T-helper 17 cell (primary cell): ENCODE results near the gene HACE1. TPM values are rescaled to one million over a fixed set of nuclear protein-coding genes. Genes with fewer than 3 reads are reported as not detected.
"Not testable (repeated sequence)": the region's sequence is repeated elsewhere in the genome, so short reads cannot be mapped to it uniquely, and the experiment has no call there.

ENCODE experiments used
- ATAC-seq: fragments of 150-1000 bp; cut with Tn5 transposase; 2 replicates; pipeline ENCODE4 v1.10.0; 2021; ENCODE audit warnings: mild to moderate bottlenecking, moderate library complexity
- DNase-seq, 3 donors: peaks; one replicate each; pipeline versions ENCODE4 v3.0.0 to v3.0.0-alpha.2; 2020 to 2021
- H3K9me3 ChIP-seq: one replicate; pipeline ENCODE4 v1.7.0; 2013; ENCODE audit warnings: low read length, mild to moderate bottlenecking; ENCODE audit not compliant: control insufficient read depth, poor library complexity, severe bottlenecking
- H3K27ac Mint-ChIP-seq: one replicate; pipeline ENCODE4 v1.8.0; 2022; ENCODE audit warnings: mild to moderate bottlenecking, moderate library complexity, mixed read lengths
- H3K27me3 Mint-ChIP-seq: one replicate; pipeline ENCODE4 v1.8.0; 2022; ENCODE audit warnings: mixed read lengths
- H3K36me3 Mint-ChIP-seq: one replicate; pipeline ENCODE4 v1.8.0; 2022; ENCODE audit warnings: low read depth, mixed read lengths
- H3K4me1 Mint-ChIP-seq: one replicate; pipeline ENCODE4 v1.8.0; 2022; ENCODE audit warnings: mild to moderate bottlenecking, mixed read lengths
- H3K4me3 Mint-ChIP-seq: one replicate; pipeline ENCODE4 v1.8.0; 2022; ENCODE audit warnings: mild to moderate bottlenecking, moderate library complexity, mixed read lengths
- total RNA-seq, 4 donors: library from RNA in 2 of 4; stranded (reverse) in 2 of 4; gene quantifications; one replicate each; pipeline ENCODE4 v1.2.3 and lab custom pipeline; 2022 to 2026

Gene HACE1
- total RNA-seq, 2 donors from 2014 or later = 9.9 to 11.0 TPM

GRCh38 chr6:104860221-104860620 lies 502 bp upstream of the HACE1 start:
- no peaks in the 10 kb centered on the region for H3K36me3 Mint-ChIP-seq
- H3K9me3 ChIP-seq = no peaks in the 10 kb centered on the region
- H3K4me3 Mint-ChIP-seq = peak overlapping the region; percentile 90
- DNase-seq = no peak
- H3K4me1 Mint-ChIP-seq = peaks cover 16% of the 10 kb centered on the region
- no peak overlapping the region for H3K27ac Mint-ChIP-seq
- no peak for ATAC-seq
- peaks cover 18% of the 10 kb centered on the region for H3K27me3 Mint-ChIP-seq

GRCh38 chr6:104858642-104859041 lies 1.1 kb downstream of the HACE1 start:
- DNase-seq = no peak
- Mint-ChIP-seq H3K27ac (peak overlapping the region; percentile 63), H3K4me1 (peaks cover 16% of the 10 kb centered on the region), H3K4me3 (peak overlapping the region; percentile 90), H3K36me3 (no peaks in the 10 kb centered on the region), H3K27me3 (peaks cover 4% of the 10 kb centered on the region)
- no peak for ATAC-seq
- no peaks in the 10 kb centered on the region for H3K9me3 ChIP-seq

GRCh38 chr6:104855507-104855906 lies 4.2 kb downstream of the HACE1 start:
- H3K9me3 ChIP-seq = no peaks in the 10 kb centered on the region
- Mint-ChIP-seq H3K4me1 (peaks cover 16% of the 10 kb centered on the region), H3K4me3 (no peak overlapping the region), H3K36me3 (peaks cover 3% of the 10 kb centered on the region), H3K27me3 (no peaks in the 10 kb centered on the region), H3K27ac (no peak overlapping the region)
- ATAC-seq (no peak), DNase-seq (no peak)

- H3K9me3 ChIP-seq, H3K36me3 Mint-ChIP-seq, DNase-seq, H3K4me3 Mint-ChIP-seq, ATAC-seq, H3K27ac Mint-ChIP-seq, H3K4me1 Mint-ChIP-seq, H3K27me3 Mint-ChIP-seq: not testable (repeated sequence)
These were observed 12.0 kb downstream of the HACE1 start for GRCh38 chr6:104847721-104848120.

- no peak overlapping the region for H3K27ac Mint-ChIP-seq
- H3K9me3 ChIP-seq = no peaks in the 10 kb centered on the region
- no peak overlapping the region for H3K4me3 Mint-ChIP-seq
- H3K27me3 Mint-ChIP-seq = no peaks in the 10 kb centered on the region
- DNase-seq (no peak), ATAC-seq (no peak)
- H3K4me1 Mint-ChIP-seq = no peaks in the 10 kb centered on the region
- H3K36me3 Mint-ChIP-seq = peaks cover 4% of the 10 kb centered on the region
These were observed 16.5 kb downstream of the HACE1 start for GRCh38 chr6:104843229-104843628.

- Mint-ChIP-seq H3K36me3 (peaks cover 9% of the 10 kb centered on the region), H3K4me1 (peaks cover 6% of the 10 kb centered on the region)
- no peak for ATAC-seq
These were observed 22.6 kb downstream of the HACE1 start for GRCh38 chr6:104837158-104837557.

GRCh38 chr6:104836479-104837020 lies 23.2 kb downstream of the HACE1 start:
- not testable (repeated sequence) for H3K4me1 Mint-ChIP-seq, H3K27ac Mint-ChIP-seq, H3K4me3 Mint-ChIP-seq, H3K27me3 Mint-ChIP-seq, H3K36me3 Mint-ChIP-seq, ATAC-seq, H3K9me3 ChIP-seq, DNase-seq

More at GRCh38 chr6:104837158-104837557, 22.6 kb downstream of the HACE1 start:
- Mint-ChIP-seq H3K27ac (no peak overlapping the region), H3K27me3 (no peaks in the 10 kb centered on the region), H3K4me3 (no peak overlapping the region)
- H3K9me3 ChIP-seq = no peaks in the 10 kb centered on the region
- DNase-seq = no peak

GRCh38 chr6:104835782-104836181 lies 23.9 kb downstream of the HACE1 start:
- Mint-ChIP-seq H3K4me1 (peaks cover 6% of the 10 kb centered on the region), H3K36me3 (peaks cover 9% of the 10 kb centered on the region), H3K27me3 (no peaks in the 10 kb centered on the region), H3K4me3 (no peak overlapping the region), H3K27ac (no peak overlapping the region)
- DNase-seq (no peak), ATAC-seq (no peak)
- H3K9me3 ChIP-seq = no peaks in the 10 kb centered on the region

GRCh38 chr6:104829183-104829958 lies 30.3 kb downstream of the HACE1 start:
- no peaks in the 10 kb centered on the region for H3K9me3 ChIP-seq
- no peak overlapping the region for H3K27ac Mint-ChIP-seq
- H3K4me1 Mint-ChIP-seq = peaks cover 8% of the 10 kb centered on the region
- no peaks in the 10 kb centered on the region for H3K27me3 Mint-ChIP-seq
- H3K36me3 Mint-ChIP-seq = peaks cover 3% of the 10 kb centered on the region
- DNase-seq (no peak), ATAC-seq (no peak)
- no peak overlapping the region for H3K4me3 Mint-ChIP-seq

GRCh38 chr6:104828478-104828877 lies 31.2 kb downstream of the HACE1 start:
- no peaks in the 10 kb centered on the region for H3K9me3 ChIP-seq
- no peak overlapping the region for H3K27ac Mint-ChIP-seq
- no peak for ATAC-seq
- H3K4me3 Mint-ChIP-seq = no peak overlapping the region
- no peaks in the 10 kb centered on the region for H3K27me3 Mint-ChIP-seq
- H3K36me3 Mint-ChIP-seq = peaks cover 3% of the 10 kb centered on the region
- H3K4me1 Mint-ChIP-seq = peaks cover 8% of the 10 kb centered on the region
- DNase-seq = no peak

- not testable (repeated sequence) for H3K9me3 ChIP-seq, H3K27ac Mint-ChIP-seq, H3K4me1 Mint-ChIP-seq, H3K27me3 Mint-ChIP-seq, H3K36me3 Mint-ChIP-seq, H3K4me3 Mint-ChIP-seq, ATAC-seq, DNase-seq
These were observed 38.9 kb downstream of the HACE1 start for GRCh38 chr6:104820820-104821219.

GRCh38 chr6:104816125-104816524 lies 43.6 kb downstream of the HACE1 start:
- H3K4me1 Mint-ChIP-seq = peaks cover 8% of the 10 kb centered on the region
- no peaks in the 10 kb centered on the region for H3K27me3 Mint-ChIP-seq
- no peak overlapping the region for H3K27ac Mint-ChIP-seq
- DNase-seq = no peak
- ATAC-seq = no peak
- no peaks in the 10 kb centered on the region for H3K9me3 ChIP-seq
- no peak overlapping the region for H3K4me3 Mint-ChIP-seq
- H3K36me3 Mint-ChIP-seq = peaks cover 13% of the 10 kb centered on the region

GRCh38 chr6:104814743-104815142 lies 45.0 kb downstream of the HACE1 start:
- Mint-ChIP-seq H3K36me3 (peaks cover 10% of the 10 kb centered on the region), H3K27ac (no peak overlapping the region), H3K27me3 (no peaks in the 10 kb centered on the region), H3K4me3 (no peak overlapping the region), H3K4me1 (peaks cover 9% of the 10 kb centered on the region)
- ATAC-seq (no peak), DNase-seq (no peak)
- H3K9me3 ChIP-seq = no peaks in the 10 kb centered on the region

- Mint-ChIP-seq H3K36me3 (peaks cover 14% of the 10 kb centered on the region), H3K27me3 (no peaks in the 10 kb centered on the region), H3K4me3 (no peak overlapping the region), H3K27ac (no peak overlapping the region), H3K4me1 (peaks cover 11% of the 10 kb centered on the region)
- ATAC-seq (no peak), DNase-seq (no peak)
- no peaks in the 10 kb centered on the region for H3K9me3 ChIP-seq
These were observed 46.2 kb downstream of the HACE1 start for GRCh38 chr6:104813552-104813951.
